ENCODE results near the gene AGAP5.

DNA sequence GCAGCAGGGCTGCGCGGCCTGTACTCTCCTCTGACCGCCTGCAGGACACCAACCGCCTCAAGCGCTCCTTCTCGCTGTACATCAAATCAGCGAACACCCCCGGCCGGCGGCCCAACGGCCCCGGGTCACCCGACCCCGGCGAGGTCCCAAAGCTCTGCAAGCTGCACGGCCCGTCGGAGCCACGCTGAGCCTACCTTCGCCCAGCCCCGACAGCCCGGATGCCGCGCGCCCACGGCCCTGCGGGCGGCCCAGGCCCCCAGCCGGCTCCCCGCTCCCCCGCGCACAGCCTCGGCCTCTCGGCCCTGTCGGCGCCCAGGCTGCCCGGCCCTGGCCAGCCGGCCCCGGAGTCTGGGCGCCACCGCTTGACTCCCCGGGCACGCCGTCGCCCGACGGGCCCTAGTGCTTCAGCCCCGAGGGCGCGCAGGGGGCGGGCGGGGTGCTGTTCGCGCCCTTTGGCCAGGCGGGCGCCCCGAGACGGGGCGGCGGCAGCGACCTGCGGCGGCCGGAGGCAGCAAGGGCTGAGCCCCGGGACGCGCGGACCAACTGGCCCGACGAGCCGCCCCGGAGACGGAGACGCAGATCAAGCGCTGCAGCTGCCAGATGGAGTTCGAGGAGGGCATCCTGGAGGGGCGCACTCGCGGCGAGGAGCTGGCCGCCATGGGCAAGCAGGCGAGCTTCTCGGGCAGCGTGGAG is 35.2 kb upstream of the AGAP5 start:
- TF ChIP-seq, protein P1, sequence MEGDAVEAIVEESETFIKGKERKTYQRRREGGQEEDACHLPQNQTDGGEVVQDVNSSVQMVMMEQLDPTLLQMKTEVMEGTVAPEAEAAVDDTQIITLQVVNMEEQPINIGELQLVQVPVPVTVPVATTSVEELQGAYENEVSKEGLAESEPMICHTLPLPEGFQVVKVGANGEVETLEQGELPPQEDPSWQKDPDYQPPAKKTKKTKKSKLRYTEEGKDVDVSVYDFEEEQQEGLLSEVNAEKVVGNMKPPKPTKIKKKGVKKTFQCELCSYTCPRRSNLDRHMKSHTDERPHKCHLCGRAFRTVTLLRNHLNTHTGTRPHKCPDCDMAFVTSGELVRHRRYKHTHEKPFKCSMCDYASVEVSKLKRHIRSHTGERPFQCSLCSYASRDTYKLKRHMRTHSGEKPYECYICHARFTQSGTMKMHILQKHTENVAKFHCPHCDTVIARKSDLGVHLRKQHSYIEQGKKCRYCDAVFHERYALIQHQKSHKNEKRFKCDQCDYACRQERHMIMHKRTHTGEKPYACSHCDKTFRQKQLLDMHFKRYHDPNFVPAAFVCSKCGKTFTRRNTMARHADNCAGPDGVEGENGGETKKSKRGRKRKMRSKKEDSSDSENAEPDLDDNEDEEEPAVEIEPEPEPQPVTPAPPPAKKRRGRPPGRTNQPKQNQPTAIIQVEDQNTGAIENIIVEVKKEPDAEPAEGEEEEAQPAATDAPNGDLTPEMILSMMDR (IDR thresholded peaks at IDR 0.05; ENCODE audit: low read length), result no peak
- TF ChIP-seq EZH2 (optimal IDR thresholded peaks at IDR 0.05; ENCODE audit: low read depth, low read length), result no peak

All from MM.1S (cell line).